Dermis blood vessel endothelial cell (primary cell): ENCODE measurements around the gene PPP2R5B. TPM values are rescaled to one million over a fixed set of nuclear protein-coding genes. Genes with fewer than 3 reads are reported as not detected.

Source experiments
- total RNA-seq: library from RNA; depleted of rRNA; stranded (reverse); fragments of >200 nt; gene quantifications from 2 replicates; pipeline ENCODE4 v1.2.3, GENCODE V29; 2014

PPP2R5B gene
- total RNA-seq, 1 donor from 2014 or later = 15.0 TPM

Other genes starting within 250 kb of the PPP2R5B start
- not detected in 2 replicates for gene NRXN2, start 201.5 kb upstream of the PPP2R5B start, total RNA-seq
- gene RASGRP2, start 180.5 kb upstream of the PPP2R5B start, total RNA-seq = 2.0 and 2.9 TPM in 2 replicates
- gene PYGM, start 164.7 kb upstream of the PPP2R5B start, total RNA-seq = 0.23 and 0.34 TPM in 2 replicates
- 104 and 116 TPM in 2 replicates for gene SF1, start 146.1 kb upstream of the PPP2R5B start, total RNA-seq
- gene MAP4K2, start 121.5 kb upstream of the PPP2R5B start, total RNA-seq = 46.1 and 93.6 TPM in 2 replicates
- 20.1 and 38.7 TPM in 2 replicates for gene MEN1, start 114.1 kb upstream of the PPP2R5B start, total RNA-seq
- 0.34 and 0.37 TPM in 2 replicates for gene CDC42BPG, start 80.0 kb upstream of the PPP2R5B start, total RNA-seq
- 75.9 and 125 TPM in 2 replicates for gene EHD1, start 46.1 kb upstream of the PPP2R5B start, total RNA-seq
- 17.7 and 24.8 TPM in 2 replicates for gene ATG2A, start 7.5 kb upstream of the PPP2R5B start, total RNA-seq
- gene GPHA2, start 11.2 kb downstream of the PPP2R5B start, total RNA-seq = not detected in 2 replicates
- gene MAJIN, start 47.4 kb downstream of the PPP2R5B start, total RNA-seq = 0.17 TPM in 1 of 2 replicates, not detected in the other
- gene BATF2, start 72.3 kb downstream of the PPP2R5B start, total RNA-seq = 0.34 and 1.1 TPM in 2 replicates
- gene ARL2, start 89.5 kb downstream of the PPP2R5B start, total RNA-seq = 144 and 145 TPM in 2 replicates
- gene SNX15, start 102.8 kb downstream of the PPP2R5B start, total RNA-seq = 13.1 and 16.5 TPM in 2 replicates
- gene SAC3D1, start 116.5 kb downstream of the PPP2R5B start, total RNA-seq = 12.4 and 16.0 TPM in 2 replicates
- 11.0 and 20.3 TPM in 2 replicates for gene NAALADL1, start 133.9 kb downstream of the PPP2R5B start, total RNA-seq
- gene CDCA5, start 159.4 kb downstream of the PPP2R5B start, total RNA-seq = 4.4 and 17.5 TPM in 2 replicates
- 26.2 and 30.2 TPM in 2 replicates for gene ZFPL1, start 159.5 kb downstream of the PPP2R5B start, total RNA-seq
- gene VPS51, start 171.5 kb downstream of the PPP2R5B start, total RNA-seq = 319 and 409 TPM in 2 replicates
- 25.7 and 31.4 TPM in 2 replicates for gene TM7SF2, start 187.2 kb downstream of the PPP2R5B start, total RNA-seq
- gene ZNHIT2, start 193.0 kb downstream of the PPP2R5B start, total RNA-seq = 8.1 and 13.1 TPM in 2 replicates
- gene FAU, start 197.4 kb downstream of the PPP2R5B start, total RNA-seq = 180 and 316 TPM in 2 replicates
- 51.8 and 59.2 TPM in 2 replicates for gene MRPL49, start 197.6 kb downstream of the PPP2R5B start, total RNA-seq
- 19.2 and 28.2 TPM in 2 replicates for gene SYVN1, start 209.8 kb downstream of the PPP2R5B start, total RNA-seq
- gene SPDYC, start 245.5 kb downstream of the PPP2R5B start, total RNA-seq = not detected in 2 replicates